Retina (tissue), 1 donor: ENCODE data around the gene AK5.
A peak's percentile ranks its signal among the peaks of the same experiment; 100 is the strongest.

Experiments
- DNase-seq: peaks from one replicate; pipeline ENCODE4 v3.0.0-alpha.2; 2016

Gene AK5

DNA sequence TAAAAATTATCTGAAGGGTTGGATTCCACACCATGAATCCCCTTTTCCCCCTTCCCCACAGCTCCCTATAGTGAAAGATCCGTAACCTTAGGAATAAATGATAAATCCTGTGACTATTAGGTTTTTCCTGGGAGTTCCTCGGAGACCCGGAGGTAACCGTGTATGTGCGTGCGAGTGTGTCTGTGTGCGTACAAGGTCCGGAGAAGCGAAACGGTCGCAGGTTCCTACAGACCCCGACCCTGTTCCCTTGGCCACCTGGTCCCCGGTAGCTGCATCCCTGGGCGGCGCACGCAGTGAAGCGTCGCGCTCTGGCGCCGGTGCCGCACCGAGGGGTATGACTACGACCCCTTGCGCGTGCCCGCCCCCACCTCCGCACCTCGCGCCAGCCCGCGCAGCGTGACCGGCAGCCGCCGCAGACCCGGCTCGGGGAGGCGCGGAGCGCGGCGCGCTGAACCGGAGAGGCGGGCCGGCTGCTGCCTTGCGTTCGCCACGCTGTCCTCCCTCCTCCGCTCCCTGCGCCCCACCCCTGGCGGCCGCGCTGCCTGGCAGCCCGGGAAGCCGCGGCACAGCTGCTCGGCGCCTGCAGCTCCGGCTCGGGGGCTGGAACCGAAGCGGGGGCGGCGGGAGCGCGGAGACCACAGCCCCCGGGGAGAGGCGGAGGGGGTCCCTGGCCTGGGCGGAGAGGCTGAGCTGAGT lies at the start of gene AK5:
AK5 (plus strand) TSS at position 529 of the 696 bp plus-strand sequence. CDS start 295 bp downstream, outside the sequence.
- peak; percentile 74 for DNase-seq

GRCh38 chr1:77232829-77233228 lies 49.0 kb upstream of the AK5 start:
- no peak for DNase-seq

GRCh38 chr1:77234096-77234495 lies 47.7 kb upstream of the AK5 start:
- DNase-seq, result no peak

DNA sequence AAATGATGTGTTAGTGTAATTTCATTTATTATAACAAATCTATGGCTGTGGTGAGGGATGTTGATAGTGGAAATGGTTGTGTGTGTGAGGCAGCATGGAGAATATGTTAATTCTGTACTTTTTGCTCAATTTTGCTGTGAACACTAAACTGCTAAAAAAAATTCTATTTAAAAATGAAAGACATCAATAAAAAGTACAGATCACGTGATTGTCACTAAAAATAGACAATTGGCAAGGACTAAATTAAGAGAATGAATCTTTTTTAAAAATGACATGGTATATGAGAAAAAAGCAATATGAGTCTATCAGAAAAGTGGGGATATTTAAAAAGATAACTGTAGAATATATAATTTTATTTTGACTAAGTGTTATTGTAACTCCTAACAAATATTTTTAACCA lies 46.9 kb upstream of the AK5 start:
- DNase-seq, result no peak

GRCh38 chr1:77238462-77238861 lies 43.4 kb upstream of the AK5 start:
- no peak for DNase-seq

DNA sequence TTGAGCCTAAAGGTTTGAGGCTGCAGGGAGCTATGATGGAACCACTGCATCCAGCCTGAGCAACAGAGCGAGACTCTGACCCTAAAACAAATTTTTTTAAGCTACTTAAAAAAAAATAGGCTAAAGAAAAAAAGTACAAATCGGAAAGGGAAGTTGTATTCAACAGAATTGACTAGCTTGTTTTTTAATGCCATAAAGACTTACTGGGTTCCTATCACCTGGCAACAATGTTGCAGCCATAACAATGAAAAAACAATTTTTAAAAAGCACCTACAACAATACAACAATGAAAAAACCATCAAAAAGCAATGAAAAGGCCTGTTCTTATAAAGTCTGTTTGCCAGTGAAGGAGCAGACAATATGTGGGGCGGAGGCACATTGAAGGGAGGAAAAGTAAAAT lies 42.5 kb upstream of the AK5 start:
- DNase-seq, result no peak

- no peak for DNase-seq
Observed at GRCh38 chr1:77245830-77246229, 36.0 kb upstream of the AK5 start.

DNA sequence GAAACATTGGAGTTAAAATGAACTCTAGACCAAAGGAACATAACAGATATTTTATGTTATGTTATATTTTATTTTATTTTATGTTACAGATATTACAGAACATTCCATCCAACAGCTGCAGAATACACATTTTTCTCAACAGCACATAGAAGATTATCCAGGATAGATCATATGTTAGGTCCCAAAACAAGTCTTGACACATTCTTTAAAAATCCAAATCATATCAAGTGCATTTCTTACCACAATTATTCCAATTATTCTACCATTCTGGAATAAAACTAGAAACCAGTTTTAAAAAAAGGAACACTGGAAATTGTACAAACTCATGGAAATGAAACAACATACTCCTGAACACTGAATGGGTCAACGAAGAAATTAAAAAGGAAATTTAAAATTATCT lies 31.7 kb upstream of the AK5 start:
- DNase-seq, result no peak

DNA sequence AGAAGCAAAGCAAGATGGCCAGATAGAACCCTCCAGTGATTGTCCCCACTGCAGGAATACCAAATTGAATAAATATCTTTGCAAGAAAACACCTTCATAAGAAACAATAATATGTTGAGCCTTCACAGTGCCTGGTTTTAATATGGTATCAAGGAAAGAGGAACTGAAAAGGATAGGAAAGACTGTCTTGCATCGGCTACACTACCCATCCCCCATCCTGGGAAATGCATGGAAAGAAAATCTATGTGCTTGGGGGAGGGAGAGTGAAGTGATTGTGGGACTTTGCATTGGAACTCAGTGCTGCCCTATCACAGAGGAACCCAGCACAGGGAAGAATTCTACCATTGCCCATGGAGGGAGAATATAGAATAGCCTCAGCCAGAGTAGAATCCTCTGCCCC lies 28.6 kb upstream of the AK5 start:
- DNase-seq, result no peak

DNA sequence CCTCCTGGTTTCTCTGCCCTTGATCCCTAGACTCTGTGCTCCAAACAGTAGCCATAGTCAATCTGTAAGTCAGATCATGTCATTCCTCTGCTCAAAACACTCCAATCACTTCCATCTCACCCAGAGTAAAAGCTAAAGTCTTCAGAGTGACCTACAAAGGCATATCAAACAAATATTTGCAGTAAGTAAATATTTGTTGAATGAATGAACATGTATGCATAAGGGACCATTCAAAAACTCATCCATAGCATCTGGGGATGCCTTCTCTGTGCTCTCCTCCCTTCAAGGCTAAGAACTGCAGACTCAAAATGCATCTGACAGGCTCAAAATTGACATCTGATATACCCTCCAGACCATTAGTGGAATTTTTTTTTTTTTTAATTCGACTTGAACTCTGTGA lies 18.1 kb upstream of the AK5 start:
- DNase-seq, result no peak

DNA sequence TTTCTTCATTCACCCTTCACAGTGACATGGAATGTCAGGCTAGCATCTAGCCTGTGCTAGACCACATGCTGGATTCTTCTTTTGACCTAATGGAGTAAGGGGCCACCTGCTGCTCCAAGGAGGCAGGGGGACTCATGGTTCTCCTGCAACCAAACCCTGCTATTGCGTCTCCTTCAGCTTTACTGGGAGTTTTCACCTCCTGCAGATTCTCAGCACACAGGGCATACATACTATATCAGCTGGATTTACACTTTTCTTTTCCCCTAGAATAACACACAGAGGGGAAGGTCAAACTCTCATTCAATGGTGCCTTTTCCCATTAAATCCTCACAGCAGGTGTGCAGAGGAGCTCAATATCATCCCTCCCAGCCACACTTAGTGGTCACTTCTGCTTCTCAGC lies 16.6 kb upstream of the AK5 start:
- DNase-seq, result no peak

DNA sequence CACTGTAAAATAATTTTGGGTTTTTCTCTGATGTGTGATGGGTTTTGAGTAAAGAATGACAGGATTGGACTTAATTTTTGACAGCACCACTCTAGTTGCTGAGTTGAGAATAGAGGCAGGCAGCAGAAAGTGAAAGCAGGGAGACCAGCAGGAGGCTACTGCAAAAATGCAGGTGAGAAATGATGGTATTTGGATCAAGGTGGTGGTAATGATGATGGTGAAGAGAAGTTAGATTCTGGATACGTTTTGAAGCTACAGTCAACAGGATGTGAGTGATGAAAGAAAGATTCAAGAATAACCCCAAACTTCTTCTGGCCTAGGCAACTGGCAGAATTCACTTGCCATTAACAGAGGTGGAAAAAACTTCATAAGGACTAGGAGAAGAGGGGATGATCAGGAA lies 14.8 kb upstream of the AK5 start:
- no peak for DNase-seq

- no peak for DNase-seq
Observed at GRCh38 chr1:77271852-77272580, 9.8 kb upstream of the AK5 start.

DNA sequence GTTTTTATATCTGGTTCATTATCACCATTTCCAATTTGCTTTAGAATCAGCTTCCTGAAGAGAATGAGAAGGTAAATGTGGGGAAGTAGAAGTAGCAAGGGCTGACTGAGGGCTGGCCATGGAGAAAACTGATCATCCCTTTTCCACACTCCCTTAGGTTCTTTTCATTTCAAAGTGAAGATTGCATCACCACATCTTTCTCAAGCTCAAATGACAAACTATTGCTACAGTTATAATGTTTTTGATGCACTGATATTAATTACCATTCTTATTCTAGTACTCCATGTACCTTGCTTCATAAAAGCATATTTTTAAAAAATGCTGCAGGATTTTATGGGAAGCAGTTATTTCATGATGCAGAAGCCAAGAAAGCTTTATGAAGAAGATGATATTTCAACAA lies 7.9 kb upstream of the AK5 start:
- DNase-seq, result no peak

- DNase-seq, result no peak
Observed at GRCh38 chr1:77275194-77275593, 6.6 kb upstream of the AK5 start.

- DNase-seq, result no peak
Observed at GRCh38 chr1:77276941-77277340, 4.9 kb upstream of the AK5 start.

GRCh38 chr1:77279929-77280328 lies 1.9 kb upstream of the AK5 start:
- DNase-seq, result no peak

GRCh38 chr1:77280962-77281361 lies 857 bp upstream of the AK5 start:
- DNase-seq, result no peak

GRCh38 chr1:77282187-77282865 lies 507 bp downstream of the AK5 start:
- peak; percentile 84 for DNase-seq

GRCh38 chr1:77282866-77283539 lies 1.2 kb downstream of the AK5 start:
- DNase-seq, result no peak

- DNase-seq, result no peak
Observed at GRCh38 chr1:77283701-77284425, 2.0 kb downstream of the AK5 start.

DNA sequence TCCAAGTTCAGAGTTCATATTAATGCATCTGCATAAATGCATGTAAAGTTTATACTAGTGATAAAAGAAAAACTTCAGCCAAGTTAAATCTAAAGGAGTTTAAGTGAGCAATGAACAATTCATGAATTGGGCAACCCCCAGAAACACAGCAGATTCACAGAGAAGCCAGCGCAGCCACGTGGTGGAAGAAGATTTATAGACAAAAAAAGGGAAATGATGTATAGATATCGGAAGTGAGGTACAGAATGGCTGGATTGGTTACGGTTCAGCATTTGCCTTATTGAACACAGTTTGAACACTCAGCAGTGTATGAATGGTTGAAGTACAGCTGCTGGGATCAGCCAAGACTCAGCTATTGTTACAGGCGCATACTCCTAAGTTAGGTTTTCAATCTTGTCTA lies 5.7 kb downstream of the AK5 start:
- DNase-seq, result no peak

GRCh38 chr1:77288275-77288674 lies 6.5 kb downstream of the AK5 start:
- DNase-seq, result no peak
